Measurements from ENCODE around the gene NKIRAS2. TPM values are rescaled to one million over a fixed set of nuclear protein-coding genes. Genes with fewer than 3 reads are reported as not detected.

Gene NKIRAS2
- total and polyA plus RNA-seq, 2 of the 13 experiments (the other 11 are each of a cell fraction or from before 2014, with no cell fraction given) = 27.9 to 42.0 TPM

GRCh38 chr17:42053731-42054500, 34.0 kb downstream of the NKIRAS2 start:
- H3K36me3 ChIP-seq (replicated peaks in 1 of 2; ENCODE audit: control insufficient read depth in 1 of 2, insufficient read depth in 2 of 2, low read length in 2 of 2) = no peaks in the 10 kb centered on the region
- intact Hi-C loops (cut with micrococcal nuclease; ENCODE audit: unreplicated experiment) (no loop called here), in situ Hi-C loops (cut with HindIII; ENCODE audit: extremely low pct_ligation_motif_present, low pct_unique_long_range_greater_than_20kb) (no loop called here)
- no TSS peak for BruUV-seq (replicated peaks)
- DNase-seq (ENCODE audit: low spot score) (no peak), ATAC-seq (no peak), FAIRE-seq (no peak)
- no peaks in the 10 kb centered on the region for H3K9me3 ChIP-seq (ENCODE audit: low read length)
- H3K4me1 ChIP-seq (ENCODE audit: insufficient read depth, low read length) = peaks cover 55% of the 10 kb centered on the region
- H3K27ac ChIP-seq (ENCODE audit: extremely low read length, insufficient read depth, low read length) = no peak overlapping the region
- no peak overlapping the region for H3K4me2 ChIP-seq (ENCODE audit: low read depth, low read length)
- WGBS (ENCODE audit: low lambda C conversion rate) = 42% methylated on average over 12 of the region's 12 CpGs
- CTCF ChIA-PET (ENCODE audit: low intra/inter-chr PET ratio, low total read pairs) = no interaction called here
- TF ChIP-seq ZNF619 (CRISPR knock-in tag; IDR thresholded peaks at IDR 0.05) = no peak
- no peak for TF ChIP-seq PRDM4 (CRISPR knock-in tag; IDR thresholded peaks at IDR 0.05; ENCODE audit: borderline replicate concordance)
- no peak for TF ChIP-seq KDM2A (CRISPR knock-in tag; IDR thresholded peaks at IDR 0.05; ENCODE audit: borderline replicate concordance, low read depth)
- TF ChIP-seq ZNF337 (CRISPR knock-in tag; IDR thresholded peaks at IDR 0.05; ENCODE audit: borderline replicate concordance, low read depth) = no peak
- no peak for TF ChIP-seq ZNF343 (CRISPR knock-in tag; IDR thresholded peaks at IDR 0.05)
- no peak for TF ChIP-seq HOXA7 (CRISPR knock-in tag; IDR thresholded peaks at IDR 0.05)
- TF ChIP-seq ZNF44 (CRISPR knock-in tag; IDR thresholded peaks at IDR 0.05) = no peak
- no peak for TF ChIP-seq ISL2 (CRISPR knock-in tag; IDR thresholded peaks at IDR 0.05)
- TF ChIP-seq ZFP37 (CRISPR knock-in tag; IDR thresholded peaks at IDR 0.05; ENCODE audit: borderline replicate concordance) = no peak
- no peak for TF ChIP-seq NFE2L2 (IDR thresholded peaks at IDR 0.05; ENCODE audit: low read length)
- no peak for TF ChIP-seq FOSL1 (CRISPR knock-in tag; IDR thresholded peaks at IDR 0.05; ENCODE audit: borderline replicate concordance)
- no peak for TF ChIP-seq TFE3 (CRISPR knock-in tag; IDR thresholded peaks at IDR 0.05)
- TF ChIP-seq ZNF704 (CRISPR knock-in tag; IDR thresholded peaks at IDR 0.05; ENCODE audit: borderline replicate concordance) = no peak
- no peaks in the 10 kb centered on the region; a peak in 1 of 5 replicates for H3K27me3 ChIP-seq (ENCODE audit: control insufficient read depth in 1 of 2, insufficient read depth in 2 of 2, low read length in 2 of 2)
- no peak overlapping the region for H2AFZ ChIP-seq (ENCODE audit: low read length)
- no peak overlapping the region for H3K4me3 ChIP-seq (replicated peaks in 1 of 3; ENCODE audit: insufficient read depth in 1 of 3, low read depth in 2 of 3, low read length in 3 of 3)
- no peak overlapping the region for H3K9ac ChIP-seq (ENCODE audit: insufficient read depth, low read depth, low read length)
- no peaks in the 10 kb centered on the region for H4K20me1 ChIP-seq (ENCODE audit: insufficient read depth, low read length)
- H3K79me2 ChIP-seq (ENCODE audit: insufficient read depth, low read length) = no peaks in the 10 kb centered on the region
- POLR2A ChIA-PET = no interaction called here

Data from HepG2 (cell line).